HG03066 (cell line): Measurements from ENCODE around the gene ASRGL1.

ENCODE experiments used
- ATAC-seq: cut with Tn5 transposase; IDR thresholded peaks from one replicate; pipeline ENCODE4 v1.9.1; 2021; ENCODE audit warnings: low read depth; ENCODE audit not compliant: unreplicated experiment

The ASRGL1 gene

GRCh38 chr11:62391642-62392425 lies 54.6 kb downstream of the ASRGL1 start:
- no peak for ATAC-seq

- ATAC-seq = no peak
These were observed 55.3 kb downstream of the ASRGL1 start for GRCh38 chr11:62392506-62392905.

GRCh38 chr11:62393061-62393611 lies 55.9 kb downstream of the ASRGL1 start:
- ATAC-seq = no peak

GRCh38 chr11:62393735-62394134 lies 56.5 kb downstream of the ASRGL1 start:
- ATAC-seq = no peak

- no peak for ATAC-seq
These were observed 57.7 kb downstream of the ASRGL1 start for GRCh38 chr11:62394825-62395538.

- no peak for ATAC-seq
These were observed 58.8 kb downstream of the ASRGL1 start for GRCh38 chr11:62395885-62396551.

- ATAC-seq = no peak
These were observed 61.1 kb downstream of the ASRGL1 start for GRCh38 chr11:62398011-62398994.

- ATAC-seq = no peak
These were observed 62.1 kb downstream of the ASRGL1 start for GRCh38 chr11:62399172-62399877.

- no peak for ATAC-seq
These were observed 62.6 kb downstream of the ASRGL1 start for GRCh38 chr11:62399878-62400266.

- no peak for ATAC-seq
These were observed 63.0 kb downstream of the ASRGL1 start for GRCh38 chr11:62400281-62400680.

GRCh38 chr11:62400760-62401159 lies 63.5 kb downstream of the ASRGL1 start:
- no peak for ATAC-seq

GRCh38 chr11:62401356-62401755 lies 64.1 kb downstream of the ASRGL1 start:
- no peak for ATAC-seq

- no peak for ATAC-seq
These were observed 64.6 kb downstream of the ASRGL1 start for GRCh38 chr11:62401811-62402210.

GRCh38 chr11:62402226-62402959 lies 65.1 kb downstream of the ASRGL1 start:
- no peak for ATAC-seq

- no peak for ATAC-seq
These were observed 65.9 kb downstream of the ASRGL1 start for GRCh38 chr11:62402960-62403730.

GRCh38 chr11:62404435-62404834 lies 67.2 kb downstream of the ASRGL1 start:
- ATAC-seq = no peak

- ATAC-seq = no peak
These were observed 67.7 kb downstream of the ASRGL1 start for GRCh38 chr11:62404901-62405300.

GRCh38 chr11:62406034-62406433 lies 68.8 kb downstream of the ASRGL1 start:
- ATAC-seq = no peak
